ENCODE measurements around the gene PIGN. TPM values are rescaled to one million over a fixed set of nuclear protein-coding genes. Genes with fewer than 3 reads are reported as not detected.

PIGN gene
- polyA plus RNA-seq, 1 experiment = 33.7 TPM

GRCh38 chr18:62164310-62164709 lies 22.5 kb downstream of the PIGN start:
- DNase-seq (ENCODE audit: low read depth, low spot score) = no peak
- ChIA-PET POLR2A (no interaction called here), CTCF (interaction anchor here (1.2 to 1.5 kb wide), 2 partner anchors 19 to 582 kb away, joined by 5 to 6 read pairs; no protein-coding TSS in a partner anchor)
- Histone ChIP-seq H3K9me3 (ENCODE audit: control insufficient read depth, insufficient read depth, low read length) (no peaks in the 10 kb centered on the region), H3K4me3 (ENCODE audit: low read depth, low read length) (no peak overlapping the region), H3K27ac (ENCODE audit: low read depth, low read length) (no peak overlapping the region), H3K27me3 (ENCODE audit: control insufficient read depth, insufficient read depth, low read length) (no peaks in the 10 kb centered on the region)
- no peak for TF ChIP-seq CTCF (IDR thresholded peaks at IDR 0.05; ENCODE audit: low read depth, low read length)

GRCh38 chr18:62157843-62158242 lies 29.0 kb downstream of the PIGN start:
- no peak for DNase-seq (ENCODE audit: low read depth, low spot score)
- no peak for TF ChIP-seq CTCF (IDR thresholded peaks at IDR 0.05; ENCODE audit: low read depth, low read length)
- no peak overlapping the region for H3K27ac ChIP-seq (ENCODE audit: low read depth, low read length)
- no peaks in the 10 kb centered on the region for H3K27me3 ChIP-seq (ENCODE audit: control insufficient read depth, insufficient read depth, low read length)
- H3K4me3 ChIP-seq (ENCODE audit: low read depth, low read length) = no peak overlapping the region
- no peaks in the 10 kb centered on the region for H3K9me3 ChIP-seq (ENCODE audit: control insufficient read depth, insufficient read depth, low read length)
- POLR2A ChIA-PET = no interaction called here
- CTCF ChIA-PET = no interaction called here

GRCh38 chr18:62152844-62153243 lies 34.0 kb downstream of the PIGN start:
- CTCF ChIA-PET = no interaction called here
- no peak for TF ChIP-seq CTCF (IDR thresholded peaks at IDR 0.05; ENCODE audit: low read depth, low read length)
- no peak overlapping the region for H3K4me3 ChIP-seq (ENCODE audit: low read depth, low read length)
- no peak for DNase-seq (ENCODE audit: low read depth, low spot score)
- POLR2A ChIA-PET = no interaction called here
- no peaks in the 10 kb centered on the region for H3K27me3 ChIP-seq (ENCODE audit: control insufficient read depth, insufficient read depth, low read length)
- no peaks in the 10 kb centered on the region for H3K9me3 ChIP-seq (ENCODE audit: control insufficient read depth, insufficient read depth, low read length)
- no peak overlapping the region for H3K27ac ChIP-seq (ENCODE audit: low read depth, low read length)

- TF ChIP-seq CTCF (IDR thresholded peaks at IDR 0.05; ENCODE audit: low read depth, low read length) = no peak
- Histone ChIP-seq H3K9me3 (ENCODE audit: control insufficient read depth, insufficient read depth, low read length) (no peaks in the 10 kb centered on the region), H3K4me3 (ENCODE audit: low read depth, low read length) (no peak overlapping the region), H3K27ac (ENCODE audit: low read depth, low read length) (no peak overlapping the region), H3K27me3 (ENCODE audit: control insufficient read depth, insufficient read depth, low read length) (no peaks in the 10 kb centered on the region)
- CTCF ChIA-PET = no interaction called here
- POLR2A ChIA-PET = no interaction called here
- no peak for DNase-seq (ENCODE audit: low read depth, low spot score)
Observed at GRCh38 chr18:62151068-62151771, 35.6 kb downstream of the PIGN start.

GRCh38 chr18:62144338-62144737 lies 42.5 kb downstream of the PIGN start:
- Histone ChIP-seq H3K27ac (ENCODE audit: low read depth, low read length) (no peak overlapping the region), H3K9me3 (ENCODE audit: control insufficient read depth, insufficient read depth, low read length) (no peaks in the 10 kb centered on the region), H3K27me3 (ENCODE audit: control insufficient read depth, insufficient read depth, low read length) (no peaks in the 10 kb centered on the region), H3K4me3 (ENCODE audit: low read depth, low read length) (no peak overlapping the region)
- CTCF ChIA-PET = interaction anchor here (1.7 to 1.9 kb wide), 2 partner anchors 12 to 105 kb away, joined by 6 read pairs; no protein-coding TSS in a partner anchor
- POLR2A ChIA-PET = no interaction called here
- no peak for TF ChIP-seq CTCF (IDR thresholded peaks at IDR 0.05; ENCODE audit: low read depth, low read length)
- DNase-seq (ENCODE audit: low read depth, low spot score) = no peak

Data from AG04450 (cell line).